LNCaP clone FGC (cell line): ENCODE data around the gene SLC34A1.
A peak's percentile ranks its signal among the peaks of the same experiment; 100 is the strongest.

Source experiments
- DNase-seq: peaks from one replicate; pipeline ENCODE4 v3.0.0-alpha.2; 2011; ENCODE audit warnings: low read depth
- H3K4me3 ChIP-seq: 2 replicates; pipeline ENCODE4 v1.5.1; 2011; ENCODE audit warnings: mild to moderate bottlenecking, low read depth, low read length, control low read depth
- TF ChIP-seq, protein P1 (sequence below): IDR thresholded peaks from 2 replicates; pipeline ENCODE4 v1.5.1; 2012; ENCODE audit warnings: mild to moderate bottlenecking; ENCODE audit not compliant: control insufficient read depth, insufficient read depth; ENCODE audit errors: extremely low read depth

SLC34A1 gene

DNA sequence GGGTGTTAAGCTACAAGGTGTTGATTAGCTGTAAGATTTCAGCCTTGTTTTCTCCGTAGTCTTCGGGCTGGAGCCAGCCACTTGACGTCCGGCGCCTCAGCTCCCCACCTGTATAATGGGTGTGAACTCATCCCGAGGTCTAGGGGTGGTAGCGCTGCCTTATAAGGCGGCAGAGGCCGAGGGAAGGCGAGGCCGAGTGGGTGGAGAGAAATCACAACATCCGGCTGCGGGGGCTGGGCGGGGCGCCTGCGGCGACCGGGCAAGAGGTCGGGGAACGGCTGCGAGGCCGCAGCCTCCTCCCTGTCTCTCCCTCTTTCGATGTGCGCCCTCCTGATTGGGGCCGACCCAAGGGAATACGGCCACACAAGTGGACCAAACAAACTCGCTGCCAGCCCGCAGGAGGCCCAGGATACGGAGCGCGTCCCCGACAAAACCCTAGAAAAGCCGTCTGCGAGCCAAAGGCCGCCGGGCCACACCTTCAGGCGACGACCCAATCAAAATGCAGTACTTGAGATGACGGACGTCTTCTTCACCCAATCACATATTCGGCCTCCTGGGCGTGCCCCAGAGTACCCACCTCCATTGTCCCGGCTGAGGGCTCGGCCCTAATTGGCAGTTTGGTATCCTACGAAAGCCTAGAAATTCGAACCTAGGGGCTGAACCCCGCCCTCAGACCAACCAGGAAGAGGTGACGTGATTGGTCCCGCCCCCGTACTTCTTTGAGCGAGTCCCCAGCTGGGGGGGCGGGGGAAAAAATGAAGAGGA is 41.7 kb downstream of the SLC34A1 start:
- H3K4me3 ChIP-seq, result peak overlapping the region; percentile 55
- DNase-seq, result peak; percentile 100
- TF ChIP-seq, protein P1, sequence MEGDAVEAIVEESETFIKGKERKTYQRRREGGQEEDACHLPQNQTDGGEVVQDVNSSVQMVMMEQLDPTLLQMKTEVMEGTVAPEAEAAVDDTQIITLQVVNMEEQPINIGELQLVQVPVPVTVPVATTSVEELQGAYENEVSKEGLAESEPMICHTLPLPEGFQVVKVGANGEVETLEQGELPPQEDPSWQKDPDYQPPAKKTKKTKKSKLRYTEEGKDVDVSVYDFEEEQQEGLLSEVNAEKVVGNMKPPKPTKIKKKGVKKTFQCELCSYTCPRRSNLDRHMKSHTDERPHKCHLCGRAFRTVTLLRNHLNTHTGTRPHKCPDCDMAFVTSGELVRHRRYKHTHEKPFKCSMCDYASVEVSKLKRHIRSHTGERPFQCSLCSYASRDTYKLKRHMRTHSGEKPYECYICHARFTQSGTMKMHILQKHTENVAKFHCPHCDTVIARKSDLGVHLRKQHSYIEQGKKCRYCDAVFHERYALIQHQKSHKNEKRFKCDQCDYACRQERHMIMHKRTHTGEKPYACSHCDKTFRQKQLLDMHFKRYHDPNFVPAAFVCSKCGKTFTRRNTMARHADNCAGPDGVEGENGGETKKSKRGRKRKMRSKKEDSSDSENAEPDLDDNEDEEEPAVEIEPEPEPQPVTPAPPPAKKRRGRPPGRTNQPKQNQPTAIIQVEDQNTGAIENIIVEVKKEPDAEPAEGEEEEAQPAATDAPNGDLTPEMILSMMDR, result no peak

DNA sequence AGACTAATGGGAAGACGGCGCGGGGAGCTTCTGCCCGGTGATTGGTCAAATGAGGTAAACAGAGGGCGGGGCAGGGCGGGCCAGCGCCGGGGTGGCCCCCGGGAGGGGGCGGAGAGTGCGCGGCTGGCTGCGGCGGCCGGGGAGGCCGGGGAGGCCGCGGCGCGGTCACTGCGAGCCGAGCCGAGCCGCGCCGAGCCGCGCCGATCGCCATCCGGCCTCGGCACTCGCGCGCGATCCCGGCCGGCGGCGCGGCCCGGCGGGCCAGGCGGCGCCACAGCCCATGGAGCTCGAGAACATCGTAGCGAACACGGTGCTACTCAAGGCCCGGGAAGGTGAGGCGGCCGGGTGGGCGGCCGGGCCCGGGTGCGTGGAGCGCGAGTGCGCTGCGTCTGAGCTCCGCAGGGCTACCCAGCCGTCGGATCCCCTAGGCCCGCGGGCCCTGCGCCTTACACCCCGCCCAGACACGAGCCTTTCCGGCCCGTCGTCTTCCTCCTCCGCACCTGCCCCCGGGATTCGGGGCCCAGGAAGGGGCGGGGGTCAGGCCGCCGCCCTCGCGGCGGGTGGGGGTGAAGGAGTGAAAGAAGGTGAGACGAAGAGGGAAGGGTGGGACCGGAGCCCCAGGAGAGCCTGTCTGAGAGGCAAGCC is 42.5 kb downstream of the SLC34A1 start, which contains the start of gene GRK6:
Gene GRK6, plus strand, starts transcription at position 111 of the 645 bp plus-strand sequence. Its CDS starts 170 bp downstream, at position 281.
- TF ChIP-seq, protein P1, result no peak
- DNase-seq, result no peak
- peak within 1 kb of the TSS; percentile 77 for H3K4me3 ChIP-seq

DNA sequence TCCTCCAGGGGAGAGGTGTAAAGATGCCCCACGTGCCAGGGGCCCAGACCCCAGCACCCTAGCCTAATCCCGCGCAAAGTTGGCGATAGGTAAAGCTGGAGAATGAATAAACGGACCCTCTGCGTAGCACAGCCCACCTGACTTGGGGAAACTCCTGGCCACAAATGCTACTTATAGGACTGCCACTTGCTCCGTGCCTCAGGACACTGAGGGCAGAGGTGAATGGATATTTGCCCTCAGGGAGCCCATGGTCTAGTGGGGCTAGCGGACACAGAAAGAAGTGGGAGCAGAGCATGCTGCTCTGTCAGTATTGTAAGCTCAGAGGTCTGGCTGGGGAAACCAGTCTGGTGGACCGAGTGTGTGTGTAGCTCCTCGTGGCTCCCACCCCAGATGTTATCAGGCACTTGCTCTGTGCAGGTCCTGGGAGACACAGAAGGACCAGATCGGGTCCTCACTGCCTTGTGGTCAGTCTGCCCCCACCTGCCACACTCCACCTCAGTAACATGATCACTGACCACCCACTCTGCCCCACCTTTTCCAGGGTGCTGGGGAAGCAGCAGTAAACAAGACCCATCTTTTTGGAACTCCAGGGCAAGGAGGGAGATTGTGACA is 43.1 kb downstream of the SLC34A1 start:
- no peak for DNase-seq
- peak overlapping the region; percentile 77 for H3K4me3 ChIP-seq
- TF ChIP-seq, protein P1, result no peak

DNA sequence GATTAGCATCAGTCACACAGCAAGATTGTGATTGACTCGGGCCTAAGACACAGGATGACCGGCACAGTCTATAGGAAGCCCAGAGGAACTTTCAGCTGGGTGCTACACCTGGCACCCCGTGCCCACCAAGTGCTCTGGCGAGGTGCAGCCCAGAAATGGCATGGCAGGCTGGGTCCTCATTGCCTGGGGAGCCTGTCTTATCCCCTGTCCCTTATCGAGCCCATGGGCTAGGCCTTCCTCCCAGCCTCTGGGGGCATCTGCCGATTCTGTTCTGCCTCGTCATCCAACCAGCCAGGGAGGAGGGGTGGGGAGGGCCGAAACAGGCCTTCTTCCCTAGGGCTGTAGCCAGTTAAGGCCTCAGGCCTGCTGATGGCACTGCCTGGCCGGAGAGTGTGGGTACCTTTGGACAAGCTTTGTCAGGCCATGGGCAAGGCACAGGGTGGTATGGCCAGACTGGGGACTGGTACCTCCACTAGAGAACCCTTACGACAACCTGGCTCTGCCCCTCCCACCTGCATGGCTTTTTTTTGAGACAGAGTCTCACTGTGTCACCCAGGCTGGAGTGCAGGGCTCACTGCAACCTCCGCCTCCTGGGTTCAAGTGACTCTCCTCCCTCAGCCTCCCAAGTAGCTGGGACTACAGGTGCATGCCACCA is 43.8 kb downstream of the SLC34A1 start:
- H3K4me3 ChIP-seq, result peak overlapping the region; percentile 77
- TF ChIP-seq, protein P1, result no peak
- DNase-seq, result no peak

DNA sequence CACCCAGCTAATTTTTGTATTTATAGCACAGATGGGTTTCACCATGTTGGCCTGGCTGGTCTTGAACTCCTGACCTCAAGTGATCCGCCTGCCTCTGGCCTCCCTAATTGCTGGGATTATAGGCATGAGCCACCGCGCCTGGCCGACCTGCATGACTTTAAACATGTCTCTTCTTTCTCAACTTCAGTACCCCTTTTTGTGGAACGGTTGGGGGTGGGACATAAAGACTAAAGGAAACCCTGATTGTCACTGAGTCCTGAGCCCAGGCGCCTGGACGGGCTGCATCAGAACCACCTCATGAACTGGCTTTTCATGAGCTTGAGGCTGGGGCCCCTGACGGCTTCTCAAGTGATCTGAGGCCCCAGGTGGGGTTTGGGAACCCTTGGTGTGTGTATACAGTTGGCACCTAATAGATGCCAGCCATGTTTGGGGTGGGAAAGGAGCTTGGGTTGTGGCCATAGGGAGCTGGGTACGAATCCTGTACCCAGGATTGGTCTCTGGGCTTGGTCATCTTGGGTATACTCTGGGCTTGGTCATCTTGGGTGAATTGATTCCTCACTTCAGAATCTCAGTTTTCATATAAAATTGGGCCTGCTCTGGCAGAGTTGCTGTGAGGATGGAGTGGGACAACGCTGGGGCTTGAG is 44.5 kb downstream of the SLC34A1 start:
- TF ChIP-seq, protein P1, result no peak
- DNase-seq, result no peak
- no peak overlapping the region for H3K4me3 ChIP-seq

DNA sequence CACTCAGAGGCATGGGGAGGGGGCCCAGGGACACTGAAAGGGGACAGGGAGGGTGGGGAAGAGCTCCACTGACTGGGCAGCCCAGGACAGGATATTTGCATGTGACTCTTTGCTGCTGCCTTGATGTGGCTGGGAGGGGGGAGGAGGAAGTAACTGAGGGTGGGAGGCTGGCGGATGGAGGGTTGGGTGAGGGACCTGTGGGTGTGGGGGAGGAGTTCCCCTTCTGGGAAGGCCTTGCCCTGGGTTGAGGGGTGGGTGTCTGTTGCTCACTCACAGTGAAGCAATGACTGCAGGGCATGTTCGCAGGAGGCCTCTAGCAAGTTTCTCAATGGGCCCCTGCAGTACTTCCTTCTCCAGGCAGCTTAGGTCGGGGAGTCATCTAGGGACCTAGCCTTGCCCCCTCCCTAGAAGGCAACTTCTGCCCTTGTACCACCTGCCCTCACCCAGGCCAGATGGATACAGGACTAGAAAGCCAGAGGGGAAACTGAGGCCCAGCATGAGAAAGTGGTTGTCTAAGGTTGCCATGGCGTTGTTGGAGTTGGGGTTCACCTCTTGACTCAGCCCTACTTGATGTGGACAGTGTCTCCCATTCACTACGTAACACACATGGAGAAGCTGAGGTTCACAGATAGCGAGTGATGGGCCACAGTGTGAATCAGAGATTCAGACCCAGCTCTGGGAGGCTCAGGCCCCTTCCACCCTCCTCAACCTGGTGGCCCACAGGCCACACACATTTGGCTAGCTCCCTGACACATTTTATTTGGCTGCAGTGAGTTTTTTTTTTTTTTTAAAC is 45.2 kb downstream of the SLC34A1 start:
- no peak for DNase-seq
- no peak overlapping the region for H3K4me3 ChIP-seq
- TF ChIP-seq, protein P1, result no peak
